Thoracic aorta (tissue), 2 donors: ENCODE measurements around the gene TBC1D8. TPM values are rescaled to one million over a fixed set of nuclear protein-coding genes. Genes with fewer than 3 reads are reported as not detected.

Experiments used
- ATAC-seq: fragments of 150-250 bp; one replicate; pipeline ENCODE4 v1.8.0; 2017; ENCODE audit warnings: low read depth; ENCODE audit not compliant: insufficient number of reproducible peaks, low FRiP score
- DNase-seq: peaks from one replicate; pipeline ENCODE4 v3.0.0-alpha.2; 2020; ENCODE audit warnings: low spot score
- H3K27ac ChIP-seq, 2 donors: fragments of 200-600 bp; sonication (generic); 1 replicate in 1 of 2; 2 replicates in 1 of 2; pipeline ENCODE4 v1.5.1; 2016; ENCODE audit warnings: mild to moderate bottlenecking in 2 of 2, moderate library complexity in 2 of 2
- H3K27me3 ChIP-seq: fragments of 200-600 bp; sonication (generic); replicated peaks from 2 replicates; pipeline ENCODE4 v1.6.0; 2016; ENCODE audit warnings: mild to moderate bottlenecking; ENCODE audit not compliant: insufficient read depth
- H3K36me3 ChIP-seq: fragments of 200-600 bp; sonication (generic); one replicate; pipeline ENCODE4 v1.5.1; 2016
- H3K4me1 ChIP-seq, 2 donors: fragments of 200-600 bp; sonication (generic); 1 replicate in 1 of 2; 2 replicates in 1 of 2; pipeline versions ENCODE4 v1.5.1 to v1.6.0; 2016; ENCODE audit warnings: low read depth in 2 of 2, mild to moderate bottlenecking in 1 of 2; ENCODE audit not compliant: control insufficient read depth in 1 of 2
- H3K4me3 ChIP-seq: fragments of 200-600 bp; sonication (generic); 2 replicates; pipeline ENCODE4 v1.5.1; 2016; ENCODE audit warnings: mild to moderate bottlenecking
- H3K9me3 ChIP-seq: fragments of 200-600 bp; sonication (generic); 2 replicates; pipeline ENCODE4 v1.5.1; 2016
- CTCF ChIP-seq: fragments of 200-600 bp; sonication (generic); IDR thresholded peaks from one replicate; pipeline ENCODE4 v1.5.1; 2019; ENCODE audit warnings: antibody characterized with exemption
- total RNA-seq, 2 donors: library from RNA; depleted of rRNA; stranded (reverse); fragments of >200 nt; gene quantifications; one replicate each; pipeline versions ENCODE4 v1.1.0 to v1.2.3, GENCODE V29; 2016

TBC1D8 gene
- total RNA-seq, 2 donors from 2014 or later = 47.4 to 62.0 TPM

- peaks cover 36% of the 10 kb centered on the region for H3K36me3 ChIP-seq
- H3K27me3 ChIP-seq = no peaks in the 10 kb centered on the region
- ATAC-seq (no peak), DNase-seq (no peak)
- no peaks in the 10 kb centered on the region for H3K9me3 ChIP-seq
- peaks cover 4 to 22% of the 10 kb centered on the region in 2 donors for H3K4me1 ChIP-seq
- TF ChIP-seq CTCF = no peak
- peak overlapping the region; percentile 80 to 88 for H3K27ac ChIP-seq
- H3K4me3 ChIP-seq = peak overlapping the region; percentile 96
These were observed 148.5 kb downstream of the TBC1D8 start for GRCh38 chr2:101002562-101003277.

GRCh38 chr2:101001691-101002561, 149.3 kb downstream of the TBC1D8 start, which contains the start of gene RPL31:
Gene RPL31, plus strand, starts transcription at chr2:101002289. Its CDS starts 413 bp downstream, at chr2:101002702.
- TF ChIP-seq CTCF = no peak
- peak within 1 kb of the TSS; percentile 96 for H3K4me3 ChIP-seq
- no peaks in the 10 kb centered on the region for H3K9me3 ChIP-seq
- ATAC-seq = peak; percentile 97
- peaks cover 4 to 22% of the 10 kb centered on the region in 2 donors for H3K4me1 ChIP-seq
- H3K36me3 ChIP-seq = peaks cover 28% of the 10 kb centered on the region
- peak within 1 kb of the TSS; percentile 80 to 88 for H3K27ac ChIP-seq
- no peaks in the 10 kb centered on the region for H3K27me3 ChIP-seq
- DNase-seq = peak; percentile 96

- Histone ChIP-seq H3K27ac (no peak overlapping the region), H3K27me3 (no peaks in the 10 kb centered on the region), H3K4me3 (no peak overlapping the region), H3K9me3 (no peaks in the 10 kb centered on the region), H3K4me1 (peaks cover 4 to 22% of the 10 kb centered on the region in 2 donors), H3K36me3 (peaks cover 16% of the 10 kb centered on the region)
- no peak for TF ChIP-seq CTCF
- ATAC-seq (no peak), DNase-seq (no peak)
These were observed 151.2 kb downstream of the TBC1D8 start for GRCh38 chr2:100999995-101000394.

GRCh38 chr2:100998235-100998573, 153.0 kb downstream of the TBC1D8 start:
- DNase-seq = no peak
- no peak overlapping the region for H3K4me3 ChIP-seq
- H3K27me3 ChIP-seq = no peaks in the 10 kb centered on the region
- H3K36me3 ChIP-seq = peaks cover 6% of the 10 kb centered on the region
- H3K27ac ChIP-seq = no peak overlapping the region
- peaks cover 3 to 9% of the 10 kb centered on the region in 2 donors for H3K4me1 ChIP-seq
- no peak for TF ChIP-seq CTCF
- no peak for ATAC-seq
- no peaks in the 10 kb centered on the region for H3K9me3 ChIP-seq
